NCI-H1048 (cell line): ENCODE data around the gene GTPBP3.

Experiments
- DNase-seq: peaks from one replicate; lab custom pipeline; 2025; lab: John Stamatoyannopoulos, UW

Gene GTPBP3

GRCh38 chr19:17328517-17329365 is 8.6 kb upstream of the GTPBP3 start:
- DNase-seq = no peak

- DNase-seq = no peak
These were observed 7.7 kb upstream of the GTPBP3 start for GRCh38 chr19:17329366-17330261.

- no peak for DNase-seq
These were observed 6.9 kb upstream of the GTPBP3 start for GRCh38 chr19:17330262-17331044.

GRCh38 chr19:17331045-17331558 is 6.3 kb upstream of the GTPBP3 start:
- DNase-seq = no peak

- DNase-seq = no peak
These were observed 5.0 kb upstream of the GTPBP3 start for GRCh38 chr19:17332360-17332676.

GRCh38 chr19:17332677-17333581 is 4.4 kb upstream of the GTPBP3 start:
- peak; percentile 98 for DNase-seq

GRCh38 chr19:17333611-17334413 is 3.5 kb upstream of the GTPBP3 start:
- no peak for DNase-seq

- peak; percentile 93 for DNase-seq
These were observed 2.6 kb upstream of the GTPBP3 start, which contains the start of gene ANO8 for GRCh38 chr19:17334414-17335409. Gene ANO8, minus strand, starts transcription at chr19:17334855. Its CDS starts 185 bp downstream, at chr19:17334670.

GRCh38 chr19:17335575-17335974 is 1.8 kb upstream of the GTPBP3 start:
- DNase-seq = no peak

- DNase-seq = no peak
These were observed 501 bp downstream of the GTPBP3 start for GRCh38 chr19:17337675-17338432.

GRCh38 chr19:17338433-17339078 is 1.2 kb downstream of the GTPBP3 start:
- no peak for DNase-seq

- DNase-seq = no peak
These were observed 1.9 kb downstream of the GTPBP3 start for GRCh38 chr19:17339088-17339741.

- DNase-seq = no peak
These were observed 3.0 kb downstream of the GTPBP3 start for GRCh38 chr19:17340302-17340870.

GRCh38 chr19:17340871-17341357 is 3.6 kb downstream of the GTPBP3 start:
- DNase-seq = no peak

GRCh38 chr19:17341386-17341785 is 4.0 kb downstream of the GTPBP3 start:
- no peak for DNase-seq

- DNase-seq = no peak
These were observed 4.5 kb downstream of the GTPBP3 start for GRCh38 chr19:17341845-17342244.
